Thyroid gland (tissue), 4 donors: ENCODE results near the gene TTLL10. TPM values are rescaled to one million over a fixed set of nuclear protein-coding genes. Genes with fewer than 3 reads are reported as not detected.

Experiments used
- DNase-seq, 2 donors: peaks; one replicate each; pipeline ENCODE4 v3.0.0-alpha.2; 2019
- H3K27ac ChIP-seq, 3 donors: fragments of 200-600 bp; sonication (generic); 1 replicate in 2 of 3; 2 replicates in 1 of 3; pipeline ENCODE4 v1.5.1; 2016 to 2019; ENCODE audit warnings: mild to moderate bottlenecking in 1 of 3, moderate library complexity in 1 of 3
- H3K27me3 ChIP-seq: fragments of 200-600 bp; sonication (generic); one replicate; pipeline ENCODE4 v1.5.1; 2019
- H3K36me3 ChIP-seq, 2 donors: fragments of 200-600 bp; sonication (generic); one replicate each; pipeline ENCODE4 v1.5.1; 2016 to 2019
- H3K4me1 ChIP-seq, 2 donors: fragments of 200-600 bp; sonication (generic); one replicate each; pipeline ENCODE4 v1.5.1; 2017 to 2019
- H3K4me3 ChIP-seq, 3 donors: fragments of 200-600 bp; sonication (generic); replicated peaks in 1 of 3; 1 replicate in 2 of 3; 2 replicates in 1 of 3; pipeline ENCODE4 v1.5.1; 2016; ENCODE audit warnings: mild to moderate bottlenecking in 1 of 3
- H3K9me3 ChIP-seq: fragments of 200-600 bp; sonication (generic); one replicate; pipeline ENCODE4 v1.5.1; 2017
- POLR2A ChIP-seq, 2 donors: fragments of 450-650 bp; IDR thresholded peaks; one replicate each; pipeline ENCODE4 v1.6.1; 2017; ENCODE audit warnings: antibody characterized with exemption in 2 of 2, mild to moderate bottlenecking in 2 of 2, moderate library complexity in 1 of 2
- WGBS, 2 donors: methylation state at CpG; one replicate each; pipeline ENCODE4 v1.1.5; 2017; 5-methylcytosine and 5-hydroxymethylcytosine counted together
- intact Hi-C: fragments of 100-400 bp; cut with DNase I; formaldehyde crosslinking; loops from one replicate; pipeline ENCODE4 v1.15.1; 2023
- total RNA-seq, 4 donors: library from RNA; depleted of rRNA; stranded (reverse); fragments of >200 nt; gene quantifications; one replicate each; pipeline ENCODE4 v1.2.3, GENCODE V29; 2016
- TF ChIP-seq, protein P1 (sequence below), 6 experiments: fragments of 200-600 bp in 3 of 6; fragments of 450-650 bp in 3 of 6; sonication (generic) in 3 of 6; IDR thresholded peaks; one replicate each; pipeline ENCODE4 v1.5.1; 2016 to 2019; ENCODE audit warnings: antibody characterized with exemption in 6 of 6, mild to moderate bottlenecking in 2 of 6, inconsistent platforms in 1 of 6, moderate library complexity in 1 of 6

TTLL10 gene
- total RNA-seq, 4 donors from 2014 or later: 0.13 to 0.29 TPM; not detected in 2

DNA sequence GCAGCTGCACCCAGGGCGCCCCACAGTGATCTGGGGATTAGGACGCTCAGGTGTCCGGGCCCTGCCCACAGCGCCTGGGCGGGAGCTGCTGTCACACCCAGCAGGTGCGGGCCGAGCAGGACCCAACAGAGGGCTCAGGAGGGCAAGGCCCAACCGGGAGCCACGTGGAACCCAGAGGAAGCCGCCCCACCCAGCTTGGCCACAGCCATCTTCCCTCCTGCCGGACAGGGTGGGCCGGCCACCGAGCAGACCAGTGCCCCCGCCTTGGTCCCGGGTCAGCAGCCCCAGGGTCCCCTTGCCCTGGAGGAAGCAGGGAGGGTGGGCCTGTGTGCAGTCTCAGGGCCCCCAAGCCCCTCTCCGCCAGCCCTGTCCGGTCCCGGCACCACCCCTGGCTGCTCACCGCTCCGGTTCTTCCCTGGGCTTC lies 6.3 kb upstream of the TTLL10 start:
- H3K27ac ChIP-seq: no peak overlapping the region
- no peak overlapping the region for H3K4me3 ChIP-seq
- no peaks in the 10 kb centered on the region for H3K9me3 ChIP-seq
- H3K4me1 ChIP-seq: peaks cover 2 to 14% of the 10 kb centered on the region in 2 donors
- intact Hi-C loops: no loop called here
- DNase-seq: no peak
- TF ChIP-seq, protein P1, sequence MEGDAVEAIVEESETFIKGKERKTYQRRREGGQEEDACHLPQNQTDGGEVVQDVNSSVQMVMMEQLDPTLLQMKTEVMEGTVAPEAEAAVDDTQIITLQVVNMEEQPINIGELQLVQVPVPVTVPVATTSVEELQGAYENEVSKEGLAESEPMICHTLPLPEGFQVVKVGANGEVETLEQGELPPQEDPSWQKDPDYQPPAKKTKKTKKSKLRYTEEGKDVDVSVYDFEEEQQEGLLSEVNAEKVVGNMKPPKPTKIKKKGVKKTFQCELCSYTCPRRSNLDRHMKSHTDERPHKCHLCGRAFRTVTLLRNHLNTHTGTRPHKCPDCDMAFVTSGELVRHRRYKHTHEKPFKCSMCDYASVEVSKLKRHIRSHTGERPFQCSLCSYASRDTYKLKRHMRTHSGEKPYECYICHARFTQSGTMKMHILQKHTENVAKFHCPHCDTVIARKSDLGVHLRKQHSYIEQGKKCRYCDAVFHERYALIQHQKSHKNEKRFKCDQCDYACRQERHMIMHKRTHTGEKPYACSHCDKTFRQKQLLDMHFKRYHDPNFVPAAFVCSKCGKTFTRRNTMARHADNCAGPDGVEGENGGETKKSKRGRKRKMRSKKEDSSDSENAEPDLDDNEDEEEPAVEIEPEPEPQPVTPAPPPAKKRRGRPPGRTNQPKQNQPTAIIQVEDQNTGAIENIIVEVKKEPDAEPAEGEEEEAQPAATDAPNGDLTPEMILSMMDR (IDR thresholded peaks at IDR 0.05): no peak
- TF ChIP-seq POLR2A (IDR thresholded peaks at IDR 0.05): no peak
- WGBS, 2 donors: 81 to 100% methylated on average over 5 to 17 of the region's 20 CpGs
- H3K36me3 ChIP-seq: no peaks in the 10 kb centered on the region
- H3K27me3 ChIP-seq: no peaks in the 10 kb centered on the region

DNA sequence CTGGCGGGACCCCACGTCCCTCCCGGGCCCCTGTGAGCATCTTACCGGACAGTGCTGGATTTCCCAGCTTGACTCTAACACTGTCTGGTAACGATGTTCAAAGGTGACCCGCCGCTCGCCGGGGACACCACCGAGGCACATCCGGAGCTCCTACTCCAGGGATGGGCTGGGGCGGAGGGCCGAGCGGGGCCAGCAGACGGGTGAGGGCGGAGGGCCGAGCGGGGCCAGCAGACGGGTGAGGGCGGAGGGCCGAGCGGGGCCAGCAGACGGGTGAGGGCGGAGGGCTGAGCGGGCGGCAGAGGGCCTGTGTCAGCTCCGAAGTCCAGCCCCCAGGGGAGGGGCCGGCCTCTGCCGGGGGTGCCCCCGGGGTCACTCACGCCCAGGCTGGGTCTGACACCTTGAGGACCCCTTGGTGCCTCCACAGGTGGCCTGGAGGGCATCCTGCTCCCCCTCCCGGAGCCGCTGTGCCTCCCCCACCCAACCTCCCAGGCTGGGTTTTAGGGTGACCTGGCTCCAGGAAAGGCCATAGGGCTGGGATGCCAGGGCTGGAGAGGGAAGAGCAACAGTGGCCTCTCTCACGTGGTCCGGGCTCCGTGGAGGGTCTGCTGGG lies 5.7 kb upstream of the TTLL10 start:
- no peak for DNase-seq
- no peak overlapping the region for H3K4me3 ChIP-seq
- no peaks in the 10 kb centered on the region for H3K9me3 ChIP-seq
- H3K36me3 ChIP-seq: no peaks in the 10 kb centered on the region
- intact Hi-C loops: no loop called here
- peaks cover 0 to 14% of the 10 kb centered on the region in 2 donors for H3K4me1 ChIP-seq
- TF ChIP-seq, protein P1 (IDR thresholded peaks at IDR 0.05): no peak
- TF ChIP-seq POLR2A (IDR thresholded peaks at IDR 0.05): no peak
- H3K27me3 ChIP-seq: no peaks in the 10 kb centered on the region
- 90 to 92% methylated on average over 15 to 24 of the region's 36 CpGs for WGBS, 2 donors
- H3K27ac ChIP-seq: no peak overlapping the region

DNA sequence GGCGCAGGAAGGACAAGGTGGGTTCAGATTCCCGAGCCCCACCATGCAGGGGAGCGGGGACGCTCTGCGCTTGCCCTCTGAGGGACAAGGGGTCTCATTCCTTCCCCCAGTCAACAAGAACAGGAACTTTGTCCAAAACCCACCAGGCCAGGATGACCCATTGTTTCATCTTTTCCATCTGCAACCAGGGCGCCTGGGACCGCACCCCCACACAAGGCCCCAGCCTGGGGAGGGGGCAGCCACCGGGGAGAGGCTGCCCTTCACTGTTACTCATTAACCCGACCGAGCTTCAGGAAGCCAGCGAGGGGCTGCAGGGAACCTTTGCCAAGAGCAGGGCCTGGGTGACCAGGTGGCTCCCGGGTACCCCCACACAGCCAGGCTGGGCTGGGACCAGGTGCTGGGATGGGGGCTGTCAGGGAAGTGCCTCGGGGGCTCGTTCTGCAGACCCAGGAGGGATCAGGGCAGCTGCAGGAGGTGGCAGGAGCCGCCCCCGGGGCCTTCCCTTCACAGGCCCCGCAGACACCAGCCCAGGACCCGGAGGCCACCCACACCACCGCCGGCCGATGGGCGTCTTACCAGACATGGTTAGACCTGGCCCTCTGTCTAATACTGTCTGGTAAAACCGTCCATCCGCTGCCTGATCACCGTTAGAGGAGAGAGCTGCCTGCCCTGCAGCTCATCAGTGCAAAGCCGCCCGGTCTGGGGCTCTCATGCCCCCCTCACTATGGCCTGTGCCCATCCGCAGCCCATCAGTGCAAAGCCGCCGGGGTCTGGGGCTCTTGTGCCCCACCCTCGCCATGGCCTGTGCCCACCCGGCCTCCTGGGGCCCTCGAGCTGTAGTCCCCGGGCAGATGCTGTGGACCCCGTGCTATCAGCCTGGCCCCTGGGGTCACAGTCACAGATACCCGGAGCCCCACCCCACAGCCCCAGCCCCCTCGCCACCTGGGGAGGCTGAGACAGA lies 4.9 kb upstream of the TTLL10 start:
- Histone ChIP-seq H3K27ac (no peak overlapping the region), H3K4me3 (no peak overlapping the region), H3K36me3 (no peaks in the 10 kb centered on the region), H3K27me3 (no peaks in the 10 kb centered on the region), H3K4me1 (peaks cover 0 to 14% of the 10 kb centered on the region in 2 donors), H3K9me3 (no peaks in the 10 kb centered on the region)
- TF ChIP-seq, protein P1 (IDR thresholded peaks at IDR 0.05): no peak
- TF ChIP-seq POLR2A (IDR thresholded peaks at IDR 0.05): no peak
- intact Hi-C loops: no loop called here
- WGBS, 2 donors: 76 to 86% methylated on average over 12 to 17 of the region's 37 CpGs
- DNase-seq: no peak

DNA sequence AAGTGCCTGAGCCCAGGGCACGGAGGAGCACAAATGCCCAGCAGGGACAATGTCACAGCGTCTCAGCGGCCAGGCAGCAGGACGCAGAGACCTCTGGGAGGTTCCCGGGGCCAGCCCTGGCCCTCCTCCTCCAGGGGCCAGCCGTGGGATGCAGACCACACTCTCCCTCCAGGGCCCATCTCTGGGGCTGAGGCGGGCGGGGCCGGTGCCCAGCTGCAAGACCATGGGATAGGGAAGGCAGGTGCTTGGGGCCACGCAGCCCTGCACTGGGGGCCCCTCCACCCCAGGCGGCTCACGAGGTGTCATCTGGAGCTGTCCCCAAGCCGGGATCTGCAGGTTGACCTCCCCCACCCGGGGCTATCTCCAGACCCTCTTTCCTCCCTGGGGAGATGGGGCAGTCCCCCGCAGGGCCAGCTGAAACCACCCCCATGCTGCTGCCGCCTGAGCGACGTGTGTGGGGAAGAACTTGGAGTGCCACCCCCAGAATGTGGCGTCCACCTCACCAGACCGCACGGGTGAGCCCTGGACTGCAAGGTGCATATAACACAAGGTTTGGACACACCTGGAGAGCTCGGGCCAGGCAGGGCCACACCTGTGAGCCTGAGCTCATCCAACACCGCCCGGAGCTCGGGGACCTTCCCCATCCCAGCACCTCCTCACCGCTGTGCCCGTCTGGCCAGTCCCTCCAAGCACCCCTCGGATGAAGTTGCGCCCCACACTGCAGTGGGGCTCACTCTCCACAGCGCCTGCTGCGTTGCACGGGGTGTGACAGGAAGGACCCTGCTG lies 4.1 kb upstream of the TTLL10 start:
- intact Hi-C loops: no loop called here
- Histone ChIP-seq H3K9me3 (no peaks in the 10 kb centered on the region), H3K36me3 (no peaks in the 10 kb centered on the region), H3K4me1 (peaks cover 0 to 9% of the 10 kb centered on the region in 2 donors), H3K27ac (no peak overlapping the region), H3K4me3 (no peak overlapping the region), H3K27me3 (no peaks in the 10 kb centered on the region)
- no peak for TF ChIP-seq POLR2A (IDR thresholded peaks at IDR 0.05)
- TF ChIP-seq, protein P1 (IDR thresholded peaks at IDR 0.05): no peak
- 74 to 80% methylated on average over 17 to 23 of the region's 32 CpGs for WGBS, 2 donors
- DNase-seq: no peak
